ENCODE measurements around the gene MAP2K1.

DNA sequence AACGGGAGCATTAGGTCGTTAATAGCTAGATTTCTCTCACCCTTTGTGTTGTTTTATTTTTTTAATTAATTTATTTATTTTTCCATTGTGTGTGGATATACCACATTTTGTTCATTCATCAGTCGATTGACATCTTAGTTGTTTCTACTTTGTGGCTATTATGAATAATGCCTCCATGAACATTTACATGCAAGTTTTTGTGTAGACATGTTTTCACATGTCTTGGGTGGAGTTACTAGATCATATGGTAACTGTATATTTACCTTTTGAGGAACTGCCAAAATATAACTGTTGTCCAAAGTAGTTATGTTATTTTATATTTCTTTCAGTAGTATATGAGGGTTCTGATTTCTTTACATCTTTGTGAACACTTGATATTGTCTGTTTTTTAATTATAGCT is 137.2 kb downstream of the MAP2K1 start:
- no peak for TF ChIP-seq EP300 (IDR thresholded peaks at IDR 0.05; ENCODE audit: low read depth)
- TF ChIP-seq, protein P1, sequence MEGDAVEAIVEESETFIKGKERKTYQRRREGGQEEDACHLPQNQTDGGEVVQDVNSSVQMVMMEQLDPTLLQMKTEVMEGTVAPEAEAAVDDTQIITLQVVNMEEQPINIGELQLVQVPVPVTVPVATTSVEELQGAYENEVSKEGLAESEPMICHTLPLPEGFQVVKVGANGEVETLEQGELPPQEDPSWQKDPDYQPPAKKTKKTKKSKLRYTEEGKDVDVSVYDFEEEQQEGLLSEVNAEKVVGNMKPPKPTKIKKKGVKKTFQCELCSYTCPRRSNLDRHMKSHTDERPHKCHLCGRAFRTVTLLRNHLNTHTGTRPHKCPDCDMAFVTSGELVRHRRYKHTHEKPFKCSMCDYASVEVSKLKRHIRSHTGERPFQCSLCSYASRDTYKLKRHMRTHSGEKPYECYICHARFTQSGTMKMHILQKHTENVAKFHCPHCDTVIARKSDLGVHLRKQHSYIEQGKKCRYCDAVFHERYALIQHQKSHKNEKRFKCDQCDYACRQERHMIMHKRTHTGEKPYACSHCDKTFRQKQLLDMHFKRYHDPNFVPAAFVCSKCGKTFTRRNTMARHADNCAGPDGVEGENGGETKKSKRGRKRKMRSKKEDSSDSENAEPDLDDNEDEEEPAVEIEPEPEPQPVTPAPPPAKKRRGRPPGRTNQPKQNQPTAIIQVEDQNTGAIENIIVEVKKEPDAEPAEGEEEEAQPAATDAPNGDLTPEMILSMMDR (IDR thresholded peaks at IDR 0.05), result no peak

All from transverse colon (tissue), 3 donors.